ENCODE data around the gene DDX3X. TPM values are rescaled to one million over a fixed set of nuclear protein-coding genes. Genes with fewer than 3 reads are reported as not detected.

DDX3X gene
- total RNA-seq, 2 donors from 2014 or later, result 218 to 274 TPM

DNA sequence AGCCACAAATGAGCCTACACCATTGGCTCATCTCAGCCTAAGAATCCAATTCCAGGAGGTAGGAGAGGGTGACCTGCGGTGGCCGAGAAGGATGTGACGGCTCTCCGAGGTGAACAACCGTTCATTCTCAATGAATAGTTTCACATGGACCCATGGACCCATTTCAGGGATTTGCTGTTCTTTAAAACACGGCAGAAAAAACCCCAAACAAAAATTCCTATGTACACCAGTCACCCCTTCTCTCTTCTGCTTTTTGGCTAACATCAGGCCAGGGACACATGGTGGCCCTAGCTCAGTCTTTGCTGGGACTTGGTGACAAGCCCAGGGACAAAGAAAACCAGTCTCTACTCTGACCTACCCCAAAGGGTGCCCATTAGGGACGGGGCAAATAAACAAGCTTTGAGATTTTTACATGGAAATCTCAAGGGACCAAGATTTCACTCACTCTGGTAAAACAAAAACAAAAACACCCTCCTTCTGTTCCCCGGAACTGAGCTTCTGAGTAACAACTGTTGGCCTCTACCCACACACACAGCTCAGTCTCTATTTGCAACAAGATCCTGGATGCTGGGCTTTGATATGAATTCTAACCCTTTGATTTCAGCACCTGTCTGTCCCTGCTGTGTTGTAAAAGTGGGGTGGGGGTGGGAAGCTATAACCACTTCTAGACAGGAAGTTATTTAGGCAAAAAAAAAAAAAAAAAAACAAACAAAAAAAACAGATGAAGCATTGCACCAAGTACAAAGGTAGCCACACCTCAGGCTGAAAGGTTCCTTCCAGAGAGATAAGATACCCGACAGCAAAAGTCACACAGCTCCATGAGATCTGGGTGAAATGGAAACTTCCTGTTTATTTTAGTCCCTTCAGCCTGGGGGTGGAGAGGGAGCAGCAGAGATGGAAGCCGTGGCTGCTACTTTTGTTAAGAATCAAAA is 49.0 kb downstream of the DDX3X start:
- TF ChIP-seq, protein P1, sequence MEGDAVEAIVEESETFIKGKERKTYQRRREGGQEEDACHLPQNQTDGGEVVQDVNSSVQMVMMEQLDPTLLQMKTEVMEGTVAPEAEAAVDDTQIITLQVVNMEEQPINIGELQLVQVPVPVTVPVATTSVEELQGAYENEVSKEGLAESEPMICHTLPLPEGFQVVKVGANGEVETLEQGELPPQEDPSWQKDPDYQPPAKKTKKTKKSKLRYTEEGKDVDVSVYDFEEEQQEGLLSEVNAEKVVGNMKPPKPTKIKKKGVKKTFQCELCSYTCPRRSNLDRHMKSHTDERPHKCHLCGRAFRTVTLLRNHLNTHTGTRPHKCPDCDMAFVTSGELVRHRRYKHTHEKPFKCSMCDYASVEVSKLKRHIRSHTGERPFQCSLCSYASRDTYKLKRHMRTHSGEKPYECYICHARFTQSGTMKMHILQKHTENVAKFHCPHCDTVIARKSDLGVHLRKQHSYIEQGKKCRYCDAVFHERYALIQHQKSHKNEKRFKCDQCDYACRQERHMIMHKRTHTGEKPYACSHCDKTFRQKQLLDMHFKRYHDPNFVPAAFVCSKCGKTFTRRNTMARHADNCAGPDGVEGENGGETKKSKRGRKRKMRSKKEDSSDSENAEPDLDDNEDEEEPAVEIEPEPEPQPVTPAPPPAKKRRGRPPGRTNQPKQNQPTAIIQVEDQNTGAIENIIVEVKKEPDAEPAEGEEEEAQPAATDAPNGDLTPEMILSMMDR (conservative IDR thresholded peaks at IDR 0.05), result no peak
- no peak overlapping the region for H3K27ac ChIP-seq (ENCODE audit: low read depth, low read length)
- H3K27me3 ChIP-seq (ENCODE audit: control insufficient read depth, insufficient read depth, low read length, poor library complexity, severe bottlenecking), result no peaks in the 10 kb centered on the region
- H3K36me3 ChIP-seq (ENCODE audit: control insufficient read depth, insufficient read depth, low read length), result no peaks in the 10 kb centered on the region
- peaks cover 22% of the 10 kb centered on the region for H3K4me1 Mint-ChIP-seq
- DNase-seq, result no peak
- peak overlapping the region; percentile 63 for H3K27ac Mint-ChIP-seq
- H3K4me3 ChIP-seq (ENCODE audit: low read length), result no peak overlapping the region
- H3K4me3 Mint-ChIP-seq, result no peak overlapping the region
- H3K9me3 Mint-ChIP-seq, result peaks cover 64% of the 10 kb centered on the region
- H3K9me3 ChIP-seq (ENCODE audit: control insufficient read depth, low read length), result no peaks in the 10 kb centered on the region
- no peak overlapping the region for H3K9ac ChIP-seq (ENCODE audit: extremely low read depth, low read length, poor library complexity, severe bottlenecking)
- H3K4me1 ChIP-seq (ENCODE audit: control insufficient read depth, insufficient read depth, low read length), result no peaks in the 10 kb centered on the region
- H3K36me3 Mint-ChIP-seq (ENCODE audit: low read depth), result peaks cover 3% of the 10 kb centered on the region
- 87 to 100% methylated on average over 1 to 10 of the region's 10 CpGs for WGBS, 2 experiments (ENCODE audit: insufficient coverage in 1 of 2, insufficient read length in 1 of 2)
- H3K27me3 Mint-ChIP-seq (ENCODE audit: insufficient read depth), result no peaks in the 10 kb centered on the region

DNA sequence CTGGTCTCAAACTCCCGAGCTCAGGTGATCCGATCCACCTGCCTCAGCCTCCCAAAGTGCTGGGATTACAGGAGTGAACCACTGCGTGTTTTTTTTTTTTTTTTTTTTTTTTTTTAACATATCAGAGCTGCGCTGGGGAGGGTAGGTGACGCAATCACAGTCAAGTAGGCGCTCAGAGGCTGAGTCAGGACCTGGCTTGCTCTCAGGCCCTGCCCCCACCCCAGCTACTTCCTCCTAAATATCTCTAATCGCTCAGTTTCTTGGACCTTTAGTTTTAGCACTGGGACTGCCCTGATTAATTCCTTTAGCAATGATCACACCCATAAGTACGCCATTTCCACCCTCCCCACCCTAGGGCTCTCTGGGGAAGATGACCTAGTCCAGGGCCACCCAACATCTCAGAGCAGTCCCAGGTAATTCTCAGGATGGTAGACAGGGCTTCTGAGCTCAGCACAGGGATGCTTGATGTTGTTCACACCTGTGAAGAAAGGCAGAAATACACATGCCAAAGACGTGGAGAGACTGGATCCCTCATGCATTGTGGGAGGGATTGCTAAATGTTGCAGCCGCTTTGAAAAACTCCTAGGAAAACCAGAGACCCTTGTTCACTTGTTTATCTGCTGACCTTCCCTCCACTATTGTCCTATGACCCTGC is 50.2 kb downstream of the DDX3X start:
- no peak overlapping the region for H3K4me3 Mint-ChIP-seq
- Histone ChIP-seq H3K36me3 (ENCODE audit: control insufficient read depth, insufficient read depth, low read length) (no peaks in the 10 kb centered on the region), H3K4me1 (ENCODE audit: control insufficient read depth, insufficient read depth, low read length) (no peaks in the 10 kb centered on the region), H3K9me3 (ENCODE audit: control insufficient read depth, low read length) (no peaks in the 10 kb centered on the region), H3K9ac (ENCODE audit: extremely low read depth, low read length, poor library complexity, severe bottlenecking) (no peak overlapping the region), H3K27me3 (ENCODE audit: control insufficient read depth, insufficient read depth, low read length, poor library complexity, severe bottlenecking) (no peaks in the 10 kb centered on the region), H3K4me3 (ENCODE audit: low read length) (no peak overlapping the region), H3K27ac (ENCODE audit: low read depth, low read length) (no peak overlapping the region)
- WGBS, 2 experiments (ENCODE audit: insufficient coverage in 1 of 2, insufficient read length in 1 of 2), result 80 to 89% methylated on average over 3 to 7 of the region's 10 CpGs
- peak overlapping the region; percentile 55 for H3K27ac Mint-ChIP-seq
- peaks cover 22% of the 10 kb centered on the region for H3K4me1 Mint-ChIP-seq
- H3K36me3 Mint-ChIP-seq (ENCODE audit: low read depth), result peaks cover 3% of the 10 kb centered on the region
- peaks cover 61% of the 10 kb centered on the region for H3K9me3 Mint-ChIP-seq
- TF ChIP-seq, protein P1 (conservative IDR thresholded peaks at IDR 0.05), result no peak
- no peak for DNase-seq
- H3K27me3 Mint-ChIP-seq (ENCODE audit: insufficient read depth), result no peaks in the 10 kb centered on the region

DNA sequence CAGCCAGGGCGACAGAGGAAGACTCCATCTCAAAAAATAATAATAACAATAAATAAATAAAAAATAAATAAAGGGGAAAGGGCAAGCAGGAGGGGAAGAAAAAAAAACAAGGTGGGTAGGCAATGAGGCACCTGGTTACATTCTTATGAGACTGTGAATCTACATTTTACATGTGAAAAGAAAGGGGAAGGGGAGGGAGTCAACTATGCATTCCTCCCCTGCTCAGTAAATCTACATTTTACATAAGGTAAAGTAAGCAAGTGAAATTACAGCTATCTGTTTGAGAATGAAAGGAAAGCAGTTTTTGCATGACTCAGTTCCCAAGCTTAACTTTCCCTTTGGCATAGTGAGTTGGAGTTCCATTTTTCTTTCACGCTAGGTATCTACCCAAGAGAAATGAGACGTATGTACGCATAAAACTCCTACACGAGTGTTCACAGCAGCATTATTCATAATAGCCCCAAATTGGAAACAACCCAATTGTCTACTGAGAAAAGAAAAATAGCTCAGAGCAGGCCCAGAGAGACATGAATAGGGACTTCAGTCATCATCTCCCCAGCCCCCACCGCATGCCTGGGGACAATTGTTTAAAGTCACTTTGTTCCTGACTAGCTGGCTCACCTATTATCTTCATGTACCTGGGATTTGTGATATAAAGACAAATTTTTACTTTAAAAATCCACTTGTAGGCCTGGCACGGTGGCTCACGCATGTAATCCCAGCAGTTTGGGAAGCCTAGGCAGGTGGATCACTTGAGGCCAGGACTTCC is 52.4 kb downstream of the DDX3X start:
- H3K27me3 Mint-ChIP-seq (ENCODE audit: insufficient read depth), result no peaks in the 10 kb centered on the region
- Histone ChIP-seq H3K4me1 (ENCODE audit: control insufficient read depth, insufficient read depth, low read length) (no peaks in the 10 kb centered on the region), H3K9ac (ENCODE audit: extremely low read depth, low read length, poor library complexity, severe bottlenecking) (no peak overlapping the region), H3K4me3 (ENCODE audit: low read length) (no peak overlapping the region), H3K27ac (ENCODE audit: low read depth, low read length) (no peak overlapping the region), H3K27me3 (ENCODE audit: control insufficient read depth, insufficient read depth, low read length, poor library complexity, severe bottlenecking) (no peaks in the 10 kb centered on the region), H3K9me3 (ENCODE audit: control insufficient read depth, low read length) (no peaks in the 10 kb centered on the region), H3K36me3 (ENCODE audit: control insufficient read depth, insufficient read depth, low read length) (no peaks in the 10 kb centered on the region)
- peak overlapping the region; percentile 64 for H3K27ac Mint-ChIP-seq
- TF ChIP-seq, protein P1 (conservative IDR thresholded peaks at IDR 0.05), result no peak
- WGBS, 2 experiments (ENCODE audit: insufficient coverage in 1 of 2, insufficient read length in 1 of 2), result 87 to 100% methylated on average over 4 to 6 of the region's 8 CpGs
- no peak for DNase-seq
- H3K36me3 Mint-ChIP-seq (ENCODE audit: low read depth), result peaks cover 3% of the 10 kb centered on the region
- H3K9me3 Mint-ChIP-seq, result peaks cover 57% of the 10 kb centered on the region
- H3K4me1 Mint-ChIP-seq, result peaks cover 22% of the 10 kb centered on the region
- H3K4me3 Mint-ChIP-seq, result no peak overlapping the region
